Smooth muscle cell (in vitro differentiated cells): ENCODE measurements around the gene TXNRD1. TPM values are rescaled to one million over a fixed set of nuclear protein-coding genes. Genes with fewer than 3 reads are reported as not detected.

ENCODE experiments used
- DNase-seq: peaks from one replicate; lab custom pipeline; 2025; ENCODE audit not compliant: unreplicated experiment; lab: John Stamatoyannopoulos, UW
- H2AFZ ChIP-seq: fragments of 200-600 bp; sonication (generic); 2 replicates; pipeline ENCODE4 v1.6.0; 2016; ENCODE audit warnings: antibody characterized with exemption, low read depth, mild to moderate bottlenecking
- H3F3A ChIP-seq: fragments of 200-600 bp; sonication (generic); 2 replicates; pipeline ENCODE4 v1.6.0; 2017; ENCODE audit warnings: antibody characterized with exemption, low read depth
- H3K27ac ChIP-seq: fragments of 200-600 bp; sonication (generic); 2 replicates; pipeline ENCODE4 v1.5.1; 2016; ENCODE audit warnings: low read depth, mild to moderate bottlenecking
- H3K27me3 ChIP-seq: fragments of 200-600 bp; sonication (generic); 2 replicates; pipeline ENCODE4 v1.6.1; 2016; ENCODE audit warnings: low read depth, mild to moderate bottlenecking
- H3K36me3 ChIP-seq: fragments of 200-600 bp; sonication (generic); 2 replicates; pipeline ENCODE4 v1.5.1; 2016; ENCODE audit warnings: low read depth
- H3K4me1 ChIP-seq: fragments of 200-600 bp; sonication (generic); 2 replicates; pipeline ENCODE4 v1.5.1; 2016; ENCODE audit warnings: low read depth
- H3K4me2 ChIP-seq: fragments of 200-600 bp; sonication (generic); 2 replicates; pipeline ENCODE4 v1.6.0; 2016; ENCODE audit warnings: mild to moderate bottlenecking
- H3K4me3 ChIP-seq: fragments of 200-600 bp; sonication (generic); 2 replicates; pipeline ENCODE4 v1.5.1; 2016; ENCODE audit warnings: mild to moderate bottlenecking
- H3K79me2 ChIP-seq: fragments of 200-600 bp; sonication (generic); 2 replicates; pipeline ENCODE4 v1.6.0; 2016; ENCODE audit warnings: low read depth, mild to moderate bottlenecking
- H3K9ac ChIP-seq: fragments of 200-600 bp; sonication (generic); 2 replicates; pipeline ENCODE4 v1.6.0; 2016; ENCODE audit warnings: low read depth
- H3K9me3 ChIP-seq: fragments of 200-600 bp; sonication (generic); replicated peaks from 2 replicates; pipeline ENCODE4 v1.5.1; 2016; ENCODE audit warnings: low read depth
- H4K20me1 ChIP-seq: fragments of 200-600 bp; sonication (generic); 2 replicates; pipeline ENCODE4 v1.6.0; 2016; ENCODE audit warnings: low read depth
- CTCF ChIP-seq: fragments of 200-600 bp; sonication (generic); IDR thresholded peaks from 2 replicates; pipeline ENCODE4 v1.5.1; 2017; ENCODE audit warnings: borderline replicate concordance, mild to moderate bottlenecking, antibody characterized with exemption; ENCODE audit not compliant: insufficient read depth, poor library complexity, severe bottlenecking
- WGBS: methylation state at CpG from one replicate; pipeline ENCODE4 v1.1.7; 2016; ENCODE audit warnings: low lambda C conversion rate; 5-methylcytosine and 5-hydroxymethylcytosine counted together
- polyA plus RNA-seq: library from polyadenylated mRNA; unstranded; fragments of >200 nt; fragmentation: Nextera tagmentation; extraction: Ambion mirVana; gene quantifications from 2 replicates; pipeline ENCODE4 v1.2.1, GENCODE V29; 2016
- total RNA-seq: library from RNA; depleted of rRNA; stranded (reverse); fragments of >200 nt; gene quantifications from 2 replicates; pipeline ENCODE4 v1.2.3, GENCODE V29; 2014

TXNRD1 gene
- total and polyA plus RNA-seq, 2 experiments from 2014 or later: 31.1 to 61.7 TPM

GRCh38 chr12:104274811-104275210, 59.2 kb downstream of the TXNRD1 start:
- Histone ChIP-seq H3K79me2 (no peaks in the 10 kb centered on the region), H3K4me1 (no peaks in the 10 kb centered on the region), H2AFZ (no peak overlapping the region), H3K9me3 (no peaks in the 10 kb centered on the region), H3K27me3 (no peaks in the 10 kb centered on the region), H4K20me1 (no peaks in the 10 kb centered on the region), H3F3A (no peaks in the 10 kb centered on the region), H3K27ac (no peak overlapping the region), H3K4me3 (no peak overlapping the region), H3K36me3 (no peaks in the 10 kb centered on the region), H3K9ac (no peak overlapping the region), H3K4me2 (no peak overlapping the region)
- WGBS: 93% methylated on average over 4 of the region's 4 CpGs
- TF ChIP-seq CTCF: no peak
- no peak for DNase-seq

- no peak overlapping the region for H3K4me3 ChIP-seq
- H2AFZ ChIP-seq: no peak overlapping the region
- no peak for TF ChIP-seq CTCF
- H4K20me1 ChIP-seq: no peaks in the 10 kb centered on the region
- H3K79me2 ChIP-seq: no peaks in the 10 kb centered on the region
- no peaks in the 10 kb centered on the region for H3K27me3 ChIP-seq
- no peak overlapping the region for H3K4me2 ChIP-seq
- WGBS: 66% methylated on average over 5 of the region's 5 CpGs
- H3F3A ChIP-seq: no peaks in the 10 kb centered on the region
- no peak overlapping the region for H3K27ac ChIP-seq
- no peak for DNase-seq
- H3K36me3 ChIP-seq: no peaks in the 10 kb centered on the region
- peaks cover 3% of the 10 kb centered on the region for H3K4me1 ChIP-seq
- no peaks in the 10 kb centered on the region for H3K9me3 ChIP-seq
- H3K9ac ChIP-seq: no peak overlapping the region
Measured at GRCh38 chr12:104275689-104276088, 60.1 kb downstream of the TXNRD1 start.

GRCh38 chr12:104276273-104277131, 60.9 kb downstream of the TXNRD1 start:
- no peak overlapping the region for H3K4me2 ChIP-seq
- DNase-seq: no peak
- no peaks in the 10 kb centered on the region for H3K79me2 ChIP-seq
- H3K4me1 ChIP-seq: peaks cover 3% of the 10 kb centered on the region
- H3K9me3 ChIP-seq: no peaks in the 10 kb centered on the region
- H3K27ac ChIP-seq: no peak overlapping the region
- no peaks in the 10 kb centered on the region for H3K36me3 ChIP-seq
- no peak overlapping the region for H3K4me3 ChIP-seq
- no peaks in the 10 kb centered on the region for H4K20me1 ChIP-seq
- no peak for TF ChIP-seq CTCF
- no peak overlapping the region for H2AFZ ChIP-seq
- no peaks in the 10 kb centered on the region for H3F3A ChIP-seq
- WGBS: 84% methylated on average over 8 of the region's 8 CpGs
- no peak overlapping the region for H3K9ac ChIP-seq
- H3K27me3 ChIP-seq: no peaks in the 10 kb centered on the region

GRCh38 chr12:104279164-104279563, 63.6 kb downstream of the TXNRD1 start:
- TF ChIP-seq CTCF: no peak
- Histone ChIP-seq H3F3A (no peaks in the 10 kb centered on the region), H3K9me3 (no peaks in the 10 kb centered on the region), H4K20me1 (no peaks in the 10 kb centered on the region), H3K4me2 (no peak overlapping the region), H3K79me2 (no peaks in the 10 kb centered on the region), H3K36me3 (no peaks in the 10 kb centered on the region), H3K4me3 (no peak overlapping the region), H3K4me1 (peaks cover 3% of the 10 kb centered on the region), H2AFZ (no peak overlapping the region), H3K9ac (no peak overlapping the region), H3K27me3 (no peaks in the 10 kb centered on the region), H3K27ac (no peak overlapping the region)
- no peak for DNase-seq
